HepG2 (cell line): ENCODE data around the gene ORMDL2.

Source experiments
- SAFB2 ChIP-seq: sonication (generic); formaldehyde crosslinking; IDR thresholded peaks from 2 replicates; pipeline ENCODE4 v1.5.1; 2020; ENCODE audit warnings: missing genetic modification reagents, low read depth, mild to moderate bottlenecking, borderline replicate concordance
- ZNF33B ChIP-seq: sonication (generic); formaldehyde crosslinking; IDR thresholded peaks from 2 replicates; pipeline ENCODE4 v1.5.1; 2020; ENCODE audit warnings: mild to moderate bottlenecking, missing genetic modification reagents
- ZNF382 ChIP-seq: sonication (generic); formaldehyde crosslinking; IDR thresholded peaks from 2 replicates; pipeline ENCODE4 v1.5.0; 2020; ENCODE audit warnings: missing genetic modification reagents, mild to moderate bottlenecking, borderline replicate concordance
- TF ChIP-seq, protein P1 (sequence below): sonication (generic); formaldehyde crosslinking; IDR thresholded peaks from 2 replicates; pipeline ENCODE4 v1.4.0; 2020; ENCODE audit warnings: mild to moderate bottlenecking, missing genetic modification reagents, borderline replicate concordance
- TF ChIP-seq, protein P2 (sequence below): sonication (generic); formaldehyde crosslinking; IDR thresholded peaks from 2 replicates; pipeline ENCODE4 v1.4.0; 2020; ENCODE audit warnings: mild to moderate bottlenecking, missing genetic modification reagents
- TF ChIP-seq, protein P3 (sequence below): sonication (generic); formaldehyde crosslinking; IDR thresholded peaks from 2 replicates; pipeline ENCODE4 v1.5.0; 2020; ENCODE audit warnings: mild to moderate bottlenecking, missing genetic modification reagents, moderate library complexity
- TF ChIP-seq, protein P4 (sequence below): sonication (generic); formaldehyde crosslinking; IDR thresholded peaks from 2 replicates; pipeline ENCODE4 v1.8.1; 2023; ENCODE audit warnings: missing genetic modification reagents, inconsistent platforms, borderline replicate concordance
- TF ChIP-seq, protein P5 (sequence below): IDR thresholded peaks from 2 replicates; pipeline ENCODE4 v1.6.1; 2012; ENCODE audit warnings: low read length, improper control_type of control experiment

DNA sequence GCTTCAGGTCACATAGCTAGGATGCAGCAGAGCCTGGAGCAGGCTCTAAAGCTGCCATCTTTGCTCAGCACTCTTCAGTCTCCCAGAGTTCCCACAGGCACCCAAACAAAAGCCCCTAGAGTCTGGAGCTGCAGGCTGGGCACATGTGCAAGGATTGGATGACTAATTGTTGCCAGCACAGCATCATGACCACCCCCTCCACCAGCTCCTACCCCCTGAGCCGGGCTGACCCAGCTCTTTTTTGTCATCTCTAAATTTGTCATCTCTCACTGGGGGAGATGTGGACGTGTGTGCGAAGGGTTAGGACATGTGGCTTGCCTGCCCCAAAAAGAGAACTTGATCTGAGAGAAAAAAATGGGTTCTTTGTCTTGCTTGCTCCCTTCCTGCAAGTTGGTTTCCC is 29.2 kb downstream of the ORMDL2 start:
- no peak for TF ChIP-seq SAFB2 (CRISPR knock-in tag)
- TF ChIP-seq, protein P1, sequence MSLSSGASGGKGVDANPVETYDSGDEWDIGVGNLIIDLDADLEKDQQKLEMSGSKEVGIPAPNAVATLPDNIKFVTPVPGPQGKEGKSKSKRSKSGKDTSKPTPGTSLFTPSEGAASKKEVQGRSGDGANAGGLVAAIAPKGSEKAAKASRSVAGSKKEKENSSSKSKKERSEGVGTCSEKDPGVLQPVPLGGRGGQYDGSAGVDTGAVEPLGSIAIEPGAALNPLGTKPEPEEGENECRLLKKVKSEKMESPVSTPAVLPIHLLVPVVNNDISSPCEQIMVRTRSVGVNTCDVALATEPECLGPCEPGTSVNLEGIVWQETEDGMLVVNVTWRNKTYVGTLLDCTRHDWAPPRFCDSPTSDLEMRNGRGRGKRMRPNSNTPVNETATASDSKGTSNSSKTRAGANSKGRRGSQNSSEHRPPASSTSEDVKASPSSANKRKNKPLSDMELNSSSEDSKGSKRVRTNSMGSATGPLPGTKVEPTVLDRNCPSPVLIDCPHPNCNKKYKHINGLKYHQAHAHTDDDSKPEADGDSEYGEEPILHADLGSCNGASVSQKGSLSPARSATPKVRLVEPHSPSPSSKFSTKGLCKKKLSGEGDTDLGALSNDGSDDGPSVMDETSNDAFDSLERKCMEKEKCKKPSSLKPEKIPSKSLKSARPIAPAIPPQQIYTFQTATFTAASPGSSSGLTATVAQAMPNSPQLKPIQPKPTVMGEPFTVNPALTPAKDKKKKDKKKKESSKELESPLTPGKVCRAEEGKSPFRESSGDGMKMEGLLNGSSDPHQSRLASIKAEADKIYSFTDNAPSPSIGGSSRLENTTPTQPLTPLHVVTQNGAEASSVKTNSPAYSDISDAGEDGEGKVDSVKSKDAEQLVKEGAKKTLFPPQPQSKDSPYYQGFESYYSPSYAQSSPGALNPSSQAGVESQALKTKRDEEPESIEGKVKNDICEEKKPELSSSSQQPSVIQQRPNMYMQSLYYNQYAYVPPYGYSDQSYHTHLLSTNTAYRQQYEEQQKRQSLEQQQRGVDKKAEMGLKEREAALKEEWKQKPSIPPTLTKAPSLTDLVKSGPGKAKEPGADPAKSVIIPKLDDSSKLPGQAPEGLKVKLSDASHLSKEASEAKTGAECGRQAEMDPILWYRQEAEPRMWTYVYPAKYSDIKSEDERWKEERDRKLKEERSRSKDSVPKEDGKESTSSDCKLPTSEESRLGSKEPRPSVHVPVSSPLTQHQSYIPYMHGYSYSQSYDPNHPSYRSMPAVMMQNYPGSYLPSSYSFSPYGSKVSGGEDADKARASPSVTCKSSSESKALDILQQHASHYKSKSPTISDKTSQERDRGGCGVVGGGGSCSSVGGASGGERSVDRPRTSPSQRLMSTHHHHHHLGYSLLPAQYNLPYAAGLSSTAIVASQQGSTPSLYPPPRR (CRISPR knock-in tag), result no peak
- TF ChIP-seq ZNF33B (CRISPR knock-in tag), result no peak
- TF ChIP-seq, protein P2, sequence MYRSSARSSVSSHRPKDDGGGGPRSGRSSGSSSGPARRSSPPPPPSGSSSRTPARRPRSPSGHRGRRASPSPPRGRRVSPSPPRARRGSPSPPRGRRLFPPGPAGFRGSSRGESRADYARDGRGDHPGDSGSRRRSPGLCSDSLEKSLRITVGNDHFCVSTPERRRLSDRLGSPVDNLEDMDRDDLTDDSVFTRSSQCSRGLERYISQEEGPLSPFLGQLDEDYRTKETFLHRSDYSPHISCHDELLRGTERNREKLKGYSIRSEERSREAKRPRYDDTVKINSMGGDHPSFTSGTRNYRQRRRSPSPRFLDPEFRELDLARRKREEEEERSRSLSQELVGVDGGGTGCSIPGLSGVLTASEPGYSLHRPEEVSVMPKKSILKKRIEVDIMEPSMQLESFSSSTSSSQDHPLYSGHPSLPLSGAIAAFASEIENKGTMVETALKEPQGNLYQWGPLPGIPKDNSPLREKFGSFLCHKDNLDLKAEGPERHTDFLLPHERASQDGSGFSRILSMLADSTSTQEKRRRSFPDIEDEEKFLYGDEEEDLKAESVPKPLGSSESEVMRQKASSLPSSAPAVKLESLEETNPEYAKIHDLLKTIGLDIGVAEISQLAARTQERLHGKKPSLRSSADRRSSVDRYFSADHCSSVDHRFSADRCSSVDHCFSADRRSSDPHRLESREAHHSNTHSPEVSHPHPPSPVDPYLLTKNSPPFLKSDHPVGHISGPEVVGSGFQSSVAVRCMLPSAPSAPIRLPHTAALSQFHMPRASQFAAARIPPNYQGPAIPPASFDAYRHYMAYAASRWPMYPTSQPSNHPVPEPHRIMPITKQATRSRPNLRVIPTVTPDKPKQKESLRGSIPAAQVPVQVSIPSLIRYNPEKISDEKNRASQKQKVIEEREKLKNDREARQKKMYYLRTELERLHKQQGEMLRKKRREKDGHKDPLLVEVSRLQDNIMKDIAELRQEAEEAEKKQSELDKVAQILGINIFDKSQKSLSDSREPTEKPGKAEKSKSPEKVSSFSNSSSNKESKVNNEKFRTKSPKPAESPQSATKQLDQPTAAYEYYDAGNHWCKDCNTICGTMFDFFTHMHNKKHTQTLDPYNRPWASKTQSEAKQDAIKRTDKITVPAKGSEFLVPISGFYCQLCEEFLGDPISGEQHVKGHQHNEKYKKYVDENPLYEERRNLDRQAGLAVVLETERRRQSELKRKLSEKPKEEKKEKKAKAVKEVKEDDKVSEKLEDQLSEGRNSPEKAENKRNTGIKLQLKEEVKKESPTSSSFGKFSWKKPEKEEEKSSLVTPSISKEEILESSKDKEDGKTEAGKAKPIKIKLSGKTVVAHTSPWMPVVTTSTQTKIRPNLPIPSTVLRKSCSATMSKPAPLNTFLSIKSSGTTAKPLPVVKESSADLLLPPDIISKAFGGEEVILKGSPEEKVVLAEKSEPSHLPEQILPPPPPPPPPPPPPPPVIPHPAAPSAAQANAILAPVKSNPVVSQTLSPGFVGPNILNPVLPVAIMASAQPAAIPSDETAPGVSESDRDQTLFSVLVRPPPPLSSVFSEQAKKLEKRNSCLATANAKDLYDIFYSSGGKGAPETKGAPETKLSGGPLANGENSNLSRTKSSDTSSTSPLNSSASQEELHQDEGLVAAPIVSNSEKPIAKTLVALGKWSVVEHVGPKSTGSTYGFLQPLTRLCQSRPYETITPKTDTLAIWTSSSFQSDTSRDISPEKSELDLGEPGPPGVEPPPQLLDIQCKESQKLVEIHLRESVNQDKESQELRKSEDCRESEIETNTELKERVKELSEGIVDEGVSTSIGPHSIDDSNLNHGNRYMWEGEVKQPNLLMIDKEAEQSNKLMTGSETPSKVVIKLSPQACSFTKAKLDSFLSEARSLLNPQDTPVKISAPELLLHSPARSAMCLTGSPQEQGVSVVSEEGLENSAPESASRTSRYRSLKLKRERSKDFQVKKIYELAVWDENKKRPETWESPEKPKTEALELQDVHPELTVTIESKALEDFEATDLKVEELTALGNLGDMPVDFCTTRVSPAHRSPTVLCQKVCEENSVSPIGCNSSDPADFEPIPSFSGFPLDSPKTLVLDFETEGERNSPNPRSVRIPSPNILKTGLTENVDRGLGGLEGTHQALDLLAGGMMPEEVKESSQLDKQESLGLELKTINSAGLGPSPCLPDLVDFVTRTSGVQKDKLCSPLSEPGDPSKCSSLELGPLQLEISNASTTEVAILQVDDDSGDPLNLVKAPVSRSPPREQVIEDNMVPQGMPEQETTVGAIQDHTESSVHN, result no peak
- no peak for TF ChIP-seq ZNF382 (CRISPR knock-in tag)
- TF ChIP-seq, protein P3, sequence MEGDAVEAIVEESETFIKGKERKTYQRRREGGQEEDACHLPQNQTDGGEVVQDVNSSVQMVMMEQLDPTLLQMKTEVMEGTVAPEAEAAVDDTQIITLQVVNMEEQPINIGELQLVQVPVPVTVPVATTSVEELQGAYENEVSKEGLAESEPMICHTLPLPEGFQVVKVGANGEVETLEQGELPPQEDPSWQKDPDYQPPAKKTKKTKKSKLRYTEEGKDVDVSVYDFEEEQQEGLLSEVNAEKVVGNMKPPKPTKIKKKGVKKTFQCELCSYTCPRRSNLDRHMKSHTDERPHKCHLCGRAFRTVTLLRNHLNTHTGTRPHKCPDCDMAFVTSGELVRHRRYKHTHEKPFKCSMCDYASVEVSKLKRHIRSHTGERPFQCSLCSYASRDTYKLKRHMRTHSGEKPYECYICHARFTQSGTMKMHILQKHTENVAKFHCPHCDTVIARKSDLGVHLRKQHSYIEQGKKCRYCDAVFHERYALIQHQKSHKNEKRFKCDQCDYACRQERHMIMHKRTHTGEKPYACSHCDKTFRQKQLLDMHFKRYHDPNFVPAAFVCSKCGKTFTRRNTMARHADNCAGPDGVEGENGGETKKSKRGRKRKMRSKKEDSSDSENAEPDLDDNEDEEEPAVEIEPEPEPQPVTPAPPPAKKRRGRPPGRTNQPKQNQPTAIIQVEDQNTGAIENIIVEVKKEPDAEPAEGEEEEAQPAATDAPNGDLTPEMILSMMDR, result no peak
- TF ChIP-seq, protein P4, sequence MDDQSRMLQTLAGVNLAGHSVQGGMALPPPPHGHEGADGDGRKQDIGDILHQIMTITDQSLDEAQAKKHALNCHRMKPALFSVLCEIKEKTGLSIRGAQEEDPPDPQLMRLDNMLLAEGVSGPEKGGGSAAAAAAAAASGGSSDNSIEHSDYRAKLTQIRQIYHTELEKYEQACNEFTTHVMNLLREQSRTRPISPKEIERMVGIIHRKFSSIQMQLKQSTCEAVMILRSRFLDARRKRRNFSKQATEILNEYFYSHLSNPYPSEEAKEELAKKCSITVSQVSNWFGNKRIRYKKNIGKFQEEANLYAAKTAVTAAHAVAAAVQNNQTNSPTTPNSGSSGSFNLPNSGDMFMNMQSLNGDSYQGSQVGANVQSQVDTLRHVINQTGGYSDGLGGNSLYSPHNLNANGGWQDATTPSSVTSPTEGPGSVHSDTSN, result no peak
- TF ChIP-seq, protein P5, sequence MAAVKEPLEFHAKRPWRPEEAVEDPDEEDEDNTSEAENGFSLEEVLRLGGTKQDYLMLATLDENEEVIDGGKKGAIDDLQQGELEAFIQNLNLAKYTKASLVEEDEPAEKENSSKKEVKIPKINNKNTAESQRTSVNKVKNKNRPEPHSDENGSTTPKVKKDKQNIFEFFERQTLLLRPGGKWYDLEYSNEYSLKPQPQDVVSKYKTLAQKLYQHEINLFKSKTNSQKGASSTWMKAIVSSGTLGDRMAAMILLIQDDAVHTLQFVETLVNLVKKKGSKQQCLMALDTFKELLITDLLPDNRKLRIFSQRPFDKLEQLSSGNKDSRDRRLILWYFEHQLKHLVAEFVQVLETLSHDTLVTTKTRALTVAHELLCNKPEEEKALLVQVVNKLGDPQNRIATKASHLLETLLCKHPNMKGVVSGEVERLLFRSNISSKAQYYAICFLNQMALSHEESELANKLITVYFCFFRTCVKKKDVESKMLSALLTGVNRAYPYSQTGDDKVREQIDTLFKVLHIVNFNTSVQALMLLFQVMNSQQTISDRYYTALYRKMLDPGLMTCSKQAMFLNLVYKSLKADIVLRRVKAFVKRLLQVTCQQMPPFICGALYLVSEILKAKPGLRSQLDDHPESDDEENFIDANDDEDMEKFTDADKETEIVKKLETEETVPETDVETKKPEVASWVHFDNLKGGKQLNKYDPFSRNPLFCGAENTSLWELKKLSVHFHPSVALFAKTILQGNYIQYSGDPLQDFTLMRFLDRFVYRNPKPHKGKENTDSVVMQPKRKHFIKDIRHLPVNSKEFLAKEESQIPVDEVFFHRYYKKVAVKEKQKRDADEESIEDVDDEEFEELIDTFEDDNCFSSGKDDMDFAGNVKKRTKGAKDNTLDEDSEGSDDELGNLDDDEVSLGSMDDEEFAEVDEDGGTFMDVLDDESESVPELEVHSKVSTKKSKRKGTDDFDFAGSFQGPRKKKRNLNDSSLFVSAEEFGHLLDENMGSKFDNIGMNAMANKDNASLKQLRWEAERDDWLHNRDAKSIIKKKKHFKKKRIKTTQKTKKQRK, result no peak
